Peyer's patch (tissue), 4 donors: ENCODE measurements around the gene SYNPO2. TPM values are rescaled to one million over a fixed set of nuclear protein-coding genes. Genes with fewer than 3 reads are reported as not detected.

Source experiments
- DNase-seq, 3 donors: peaks; one replicate each; pipeline ENCODE4 v3.0.0-alpha.2; 2017 to 2019
- H3K27ac ChIP-seq, 4 donors: fragments of 200-600 bp; sonication (generic); one replicate each; pipeline ENCODE4 v1.5.1; 2016 to 2019
- H3K27me3 ChIP-seq, 2 donors: fragments of 200-600 bp; sonication (generic); one replicate each; pipeline ENCODE4 v1.5.1; 2019
- H3K36me3 ChIP-seq, 3 donors: fragments of 200-600 bp; sonication (generic); one replicate each; pipeline ENCODE4 v1.5.1; 2016 to 2019
- H3K4me1 ChIP-seq, 4 donors: fragments of 200-600 bp; sonication (generic); one replicate each; pipeline ENCODE4 v1.5.1; 2016 to 2019
- H3K4me3 ChIP-seq, 4 donors: fragments of 200-600 bp; sonication (generic); 1 replicate in 3 of 4; 2 replicates in 1 of 4; pipeline ENCODE4 v1.5.1; 2016 to 2019; ENCODE audit warnings: mild to moderate bottlenecking in 1 of 4
- H3K9me3 ChIP-seq, 4 donors: fragments of 200-600 bp; sonication (generic); one replicate each; pipeline ENCODE4 v1.5.1; 2016 to 2019; ENCODE audit warnings: mild to moderate bottlenecking in 1 of 4
- POLR2A ChIP-seq, 2 donors: fragments of 450-650 bp; IDR thresholded peaks; one replicate each; pipeline ENCODE4 v1.5.1; 2017; ENCODE audit warnings: antibody characterized with exemption in 2 of 2, mild to moderate bottlenecking in 2 of 2, moderate library complexity in 2 of 2
- total RNA-seq, 4 donors: library from RNA; depleted of rRNA; stranded (reverse); fragments of >200 nt; gene quantifications; one replicate each; pipeline ENCODE4 v1.1.0, GENCODE V29; 2016
- TF ChIP-seq, protein P1 (sequence below), 6 experiments: fragments of 450-650 bp in 4 of 6; fragments of 200-600 bp in 2 of 6; sonication (generic) in 1 of 6; IDR thresholded peaks; one replicate each; pipeline ENCODE4 v1.5.1; 2017 to 2019; ENCODE audit warnings: antibody characterized with exemption in 6 of 6, mild to moderate bottlenecking in 3 of 6, moderate library complexity in 1 of 6

Gene SYNPO2
- total RNA-seq, 4 donors from 2014 or later, result 24.9 to 77.6 (median 41.1) TPM

DNA sequence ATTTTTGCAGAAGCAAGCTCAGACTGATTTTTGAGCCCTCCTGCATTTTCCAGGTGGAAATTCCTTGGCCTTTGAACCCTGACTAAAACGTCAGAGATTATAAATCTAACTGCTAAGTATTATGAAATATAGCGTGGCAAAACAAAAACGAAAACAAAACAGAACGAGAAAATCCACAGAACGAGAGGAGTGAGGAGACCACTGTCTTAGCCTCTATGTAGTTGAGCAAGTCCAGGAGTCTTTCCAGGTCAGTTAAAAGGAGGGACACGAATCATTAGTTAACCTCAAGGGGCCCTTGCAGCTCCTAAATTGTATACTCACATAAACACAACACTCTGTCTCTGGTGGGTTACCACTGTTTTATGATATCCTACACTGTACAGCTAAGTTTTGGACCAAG, 80.2 kb downstream of the SYNPO2 start:
- H3K9me3 ChIP-seq, result no peaks in the 10 kb centered on the region
- peak overlapping the region in 2 of 4 donors; percentile 19 to 21 for H3K4me3 ChIP-seq
- H3K27me3 ChIP-seq, result no peaks in the 10 kb centered on the region
- peak overlapping the region in 3 of 4 donors; percentile 38 to 76 (median 56) for H3K27ac ChIP-seq
- DNase-seq, result no peak
- peaks cover 0 to 18% (median 0%) of the 10 kb centered on the region in 4 donors for H3K4me1 ChIP-seq
- no peaks in the 10 kb centered on the region for H3K36me3 ChIP-seq
- no peak for TF ChIP-seq POLR2A (IDR thresholded peaks at IDR 0.05)
- TF ChIP-seq, protein P1, sequence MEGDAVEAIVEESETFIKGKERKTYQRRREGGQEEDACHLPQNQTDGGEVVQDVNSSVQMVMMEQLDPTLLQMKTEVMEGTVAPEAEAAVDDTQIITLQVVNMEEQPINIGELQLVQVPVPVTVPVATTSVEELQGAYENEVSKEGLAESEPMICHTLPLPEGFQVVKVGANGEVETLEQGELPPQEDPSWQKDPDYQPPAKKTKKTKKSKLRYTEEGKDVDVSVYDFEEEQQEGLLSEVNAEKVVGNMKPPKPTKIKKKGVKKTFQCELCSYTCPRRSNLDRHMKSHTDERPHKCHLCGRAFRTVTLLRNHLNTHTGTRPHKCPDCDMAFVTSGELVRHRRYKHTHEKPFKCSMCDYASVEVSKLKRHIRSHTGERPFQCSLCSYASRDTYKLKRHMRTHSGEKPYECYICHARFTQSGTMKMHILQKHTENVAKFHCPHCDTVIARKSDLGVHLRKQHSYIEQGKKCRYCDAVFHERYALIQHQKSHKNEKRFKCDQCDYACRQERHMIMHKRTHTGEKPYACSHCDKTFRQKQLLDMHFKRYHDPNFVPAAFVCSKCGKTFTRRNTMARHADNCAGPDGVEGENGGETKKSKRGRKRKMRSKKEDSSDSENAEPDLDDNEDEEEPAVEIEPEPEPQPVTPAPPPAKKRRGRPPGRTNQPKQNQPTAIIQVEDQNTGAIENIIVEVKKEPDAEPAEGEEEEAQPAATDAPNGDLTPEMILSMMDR (IDR thresholded peaks at IDR 0.05), result no peak

DNA sequence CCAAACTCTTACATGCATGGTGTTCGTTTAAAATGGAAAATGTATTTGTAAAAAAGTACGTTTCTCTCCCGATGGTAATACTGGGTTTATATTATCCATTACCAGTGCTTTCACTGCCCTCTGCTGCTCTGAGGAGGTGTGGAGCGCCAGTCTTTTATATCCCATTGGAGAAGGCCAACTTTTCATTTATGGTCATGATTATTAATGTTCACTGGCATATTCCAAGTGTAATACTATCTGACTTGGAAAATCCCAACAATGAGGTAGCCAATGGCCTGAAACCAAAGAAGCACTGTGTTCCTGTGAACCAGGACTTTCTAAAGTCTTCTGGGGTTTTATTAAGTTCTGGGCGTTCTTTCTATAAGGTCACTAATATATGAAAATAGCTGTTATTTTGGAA, 80.7 kb downstream of the SYNPO2 start:
- H3K4me3 ChIP-seq, result peak overlapping the region in 2 of 4 donors; percentile 19 to 21
- H3K36me3 ChIP-seq, result no peaks in the 10 kb centered on the region
- peak overlapping the region in 3 of 4 donors; percentile 38 to 76 (median 56) for H3K27ac ChIP-seq
- H3K27me3 ChIP-seq, result no peaks in the 10 kb centered on the region
- peaks cover 0 to 18% (median 0%) of the 10 kb centered on the region in 4 donors for H3K4me1 ChIP-seq
- H3K9me3 ChIP-seq, result no peaks in the 10 kb centered on the region
- no peak for TF ChIP-seq POLR2A (IDR thresholded peaks at IDR 0.05)
- TF ChIP-seq, protein P1 (IDR thresholded peaks at IDR 0.05), result peak in 4 of 6 experiments; percentile 22 to 80 (median 78)
- peak in 1 of 3 donors; percentile 72 for DNase-seq

DNA sequence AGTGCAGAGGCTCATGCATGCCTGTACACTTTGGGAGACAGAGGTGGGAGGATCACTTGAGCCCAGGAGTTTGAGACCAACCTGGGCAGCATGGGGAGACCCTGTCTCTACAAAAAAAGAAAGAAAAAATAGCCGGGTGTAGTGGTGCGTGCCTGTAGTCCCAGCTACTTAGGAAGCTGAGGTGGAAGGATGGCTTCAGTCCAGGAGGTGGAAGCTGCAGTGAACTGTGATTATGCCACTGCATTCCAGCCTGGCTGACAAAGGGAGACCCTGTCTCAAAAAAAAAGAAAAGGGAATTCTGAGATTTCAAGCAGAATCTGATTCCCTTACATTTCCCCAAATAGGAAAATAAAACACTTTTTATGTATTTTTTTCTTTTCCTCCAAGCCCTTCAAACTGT, 83.5 kb downstream of the SYNPO2 start:
- Histone ChIP-seq H3K27ac (peak overlapping the region in 1 of 4 donors; percentile 27), H3K4me1 (peaks cover 0 to 22% (median 0%) of the 10 kb centered on the region in 4 donors)

DNA sequence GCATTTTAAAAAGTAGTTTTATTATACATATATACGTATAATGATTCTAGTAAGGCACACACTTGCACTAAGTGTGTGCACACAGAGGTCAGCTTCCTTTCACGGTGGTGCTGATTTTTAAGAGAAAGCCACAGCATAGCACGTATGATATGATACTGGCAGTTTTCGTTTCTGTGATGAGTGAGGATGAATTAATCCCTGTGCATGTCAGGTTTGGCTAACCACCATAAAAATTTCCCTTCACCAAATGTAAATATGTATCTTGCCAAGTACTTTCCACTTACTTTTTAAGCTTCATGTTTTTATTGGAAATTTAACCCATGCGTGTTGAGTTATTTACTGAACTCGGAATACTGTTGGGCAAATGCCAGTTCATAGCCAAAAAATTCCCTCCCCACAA, 84.6 kb downstream of the SYNPO2 start:
- Histone ChIP-seq H3K4me1 (peaks cover 0 to 15% (median 0%) of the 10 kb centered on the region in 4 donors), H3K27ac (peak overlapping the region in 1 of 4 donors; percentile 5), H3K4me3 (no peak overlapping the region), H3K27me3 (no peaks in the 10 kb centered on the region), H3K36me3 (no peaks in the 10 kb centered on the region), H3K9me3 (no peaks in the 10 kb centered on the region)
- no peak for DNase-seq
- TF ChIP-seq, protein P1 (IDR thresholded peaks at IDR 0.05), result no peak
- no peak for TF ChIP-seq POLR2A (IDR thresholded peaks at IDR 0.05)

More for the DNA sequence above, 83.5 kb downstream of the SYNPO2 start:
- DNase-seq, result no peak
- Histone ChIP-seq H3K27me3 (no peaks in the 10 kb centered on the region), H3K4me3 (no peak overlapping the region), H3K9me3 (no peaks in the 10 kb centered on the region), H3K36me3 (no peaks in the 10 kb centered on the region)
- no peak for TF ChIP-seq POLR2A (IDR thresholded peaks at IDR 0.05)
- TF ChIP-seq, protein P1 (IDR thresholded peaks at IDR 0.05), result no peak

- H3K36me3 ChIP-seq, result no peaks in the 10 kb centered on the region
- H3K4me3 ChIP-seq, result no peak overlapping the region
- H3K4me1 ChIP-seq, result peaks cover 0 to 7% (median 0%) of the 10 kb centered on the region in 4 donors
- TF ChIP-seq, protein P1 (IDR thresholded peaks at IDR 0.05), result no peak
- TF ChIP-seq POLR2A (IDR thresholded peaks at IDR 0.05), result no peak
- no peaks in the 10 kb centered on the region for H3K9me3 ChIP-seq
- no peak overlapping the region for H3K27ac ChIP-seq
- H3K27me3 ChIP-seq, result no peaks in the 10 kb centered on the region
- no peak for DNase-seq
These were observed 86.1 kb downstream of the SYNPO2 start for GRCh38 chr4:118974758-118975157.
